IMR-90 (cell line): Measurements from ENCODE around the gene C11orf97. TPM values are rescaled to one million over a fixed set of nuclear protein-coding genes. Genes with fewer than 3 reads are reported as not detected.

ENCODE experiments used
- ATAC-seq: fragments of 200-7000 bp; cut with Tn5 transposase; 2 replicates; pipeline ENCODE4 v1.9.1; 2020; ENCODE audit warnings: low read depth, mild to moderate bottlenecking, moderate library complexity
- Bru-seq: library from RNA; stranded (reverse); fragments of 400-500 nt; gene quantifications from one replicate; lab custom pipeline; 2021; lab: Mats Ljungman, UMichigan
- BruChase-seq, 2 experiments: library from RNA; stranded (reverse); fragments of 400-500 nt; gene quantifications; one replicate each; lab custom pipeline; 2021; lab: Mats Ljungman, UMichigan
- BruUV-seq: library from RNA; stranded (reverse); fragments of 400-500 nt; replicated peaks from 2 replicates; lab custom pipeline; 2021; lab: Mats Ljungman, UMichigan
- CTCF ChIA-PET: fragments of 300-600 bp; formaldehyde crosslinking; extraction: SDS; loops from one replicate; lab custom pipeline; 2021; ENCODE audit warnings: antibody characterized with exemption; lab: Yijun Ruan, JAX
- POLR2A ChIA-PET: fragments of 300-600 bp; sonication (Branson Sonifier 250); formaldehyde crosslinking; loops from one replicate; lab custom pipeline; 2022; ENCODE audit warnings: antibody characterized with exemption; ENCODE audit not compliant: unreplicated experiment; lab: Charles Lee
- DNase-seq: peaks from one replicate; pipeline ENCODE4 v3.0.0; 2013
- H2AFZ ChIP-seq: replicated peaks from 2 replicates; pipeline ENCODE3; 2013; ENCODE audit warnings: low read length, mild to moderate bottlenecking; ENCODE audit not compliant: poor library complexity
- H2AK5ac ChIP-seq: 2 replicates; pipeline ENCODE4 v1.6.1; 2013; ENCODE audit warnings: low read depth, low read length, inconsistent platforms
- H2AK9ac ChIP-seq: replicated peaks from 2 replicates; pipeline ENCODE3; 2013; ENCODE audit warnings: mild to moderate bottlenecking, low read depth, low read length, moderate library complexity; ENCODE audit not compliant: poor library complexity
- H2BK120ac ChIP-seq: 2 replicates; pipeline ENCODE4 v1.6.1; 2013; ENCODE audit warnings: low read depth, low read length, inconsistent platforms
- H2BK15ac ChIP-seq: 3 replicates; pipeline ENCODE4 v1.6.1; 2013; ENCODE audit warnings: low read depth, low read length, inconsistent platforms
- H2BK20ac ChIP-seq: 2 replicates; pipeline ENCODE4 v1.6.1; 2013; ENCODE audit warnings: low read depth, mild to moderate bottlenecking, inconsistent platforms, low read length, moderate library complexity
- H2BK5ac ChIP-seq: 2 replicates; pipeline ENCODE4 v1.6.1; 2013; ENCODE audit warnings: mild to moderate bottlenecking, low read depth, low read length, inconsistent platforms; ENCODE audit not compliant: poor library complexity, severe bottlenecking
- H3K14ac ChIP-seq: replicated peaks from 2 replicates; pipeline ENCODE4 v1.6.1; 2013; ENCODE audit warnings: low read depth, low read length, inconsistent platforms
- H3K18ac ChIP-seq: 2 replicates; pipeline ENCODE4 v1.6.1; 2013; ENCODE audit warnings: low read depth, low read length, control low read depth
- H3K23ac ChIP-seq: 2 replicates; pipeline ENCODE4 v1.6.1; 2013; ENCODE audit warnings: low read depth, low read length, inconsistent platforms
- H3K27ac ChIP-seq: 2 replicates; pipeline ENCODE4 v1.5.1; 2013; ENCODE audit warnings: mild to moderate bottlenecking, control low read depth, low read length; ENCODE audit not compliant: insufficient read depth
- H3K27me3 ChIP-seq: 2 replicates; pipeline ENCODE4 v1.6.1; 2013; ENCODE audit warnings: low read length; ENCODE audit not compliant: control insufficient read depth, insufficient read depth
- H3K36me3 ChIP-seq: 2 replicates; pipeline ENCODE4 v1.6.1; 2013; ENCODE audit warnings: low read length, mixed read lengths; ENCODE audit not compliant: control insufficient read depth, insufficient read depth
- H3K4ac ChIP-seq: 2 replicates; pipeline ENCODE4 v1.6.1; 2013; ENCODE audit warnings: low read depth, low read length, inconsistent platforms
- H3K4me1 ChIP-seq: 2 replicates; pipeline ENCODE4 v1.6.1; 2013; ENCODE audit warnings: low read length, mixed read lengths; ENCODE audit not compliant: control insufficient read depth, insufficient read depth
- H3K4me2 ChIP-seq: 2 replicates; pipeline ENCODE4 v1.6.1; 2013; ENCODE audit warnings: low read depth, mild to moderate bottlenecking, control low read depth, low read length, moderate library complexity
- H3K4me3 ChIP-seq: 2 replicates; pipeline ENCODE4 v1.5.1; 2013; ENCODE audit warnings: low read depth, mild to moderate bottlenecking, control low read depth, low read length, moderate library complexity; ENCODE audit not compliant: insufficient read depth
- H3K56ac ChIP-seq: 2 replicates; pipeline ENCODE4 v1.6.1; 2013; ENCODE audit warnings: low read length, inconsistent platforms; ENCODE audit not compliant: insufficient read depth; ENCODE audit errors: extremely low read depth
- H3K79me1 ChIP-seq, 2 experiments: 2 replicates each; pipeline ENCODE4 v1.6.1; 2013; ENCODE audit warnings: low read length in 2 of 2, inconsistent platforms in 1 of 2, low read depth in 1 of 2
- H3K9ac ChIP-seq: 2 replicates; pipeline ENCODE4 v1.6.1; 2013; ENCODE audit warnings: low read depth, low read length, control low read depth
- H3K9me1 ChIP-seq: 2 replicates; pipeline ENCODE4 v1.6.1; 2013; ENCODE audit warnings: low read length, inconsistent platforms; ENCODE audit not compliant: insufficient read depth
- H3K9me3 ChIP-seq: 2 replicates; pipeline ENCODE4 v1.6.1; 2013; ENCODE audit warnings: low read length; ENCODE audit not compliant: control insufficient read depth, insufficient read depth
- H4K20me1 ChIP-seq: 2 replicates; pipeline ENCODE4 v1.6.1; 2013; ENCODE audit warnings: low read length, inconsistent platforms; ENCODE audit not compliant: insufficient read depth
- H4K5ac ChIP-seq: 2 replicates; pipeline ENCODE4 v1.6.1; 2013; ENCODE audit warnings: mild to moderate bottlenecking, low read depth, low read length, control low read depth
- H4K8ac ChIP-seq, 2 experiments: 2 replicates each; pipeline ENCODE4 v1.6.1; 2013; ENCODE audit warnings: low read depth in 2 of 2, low read length in 2 of 2, control low read depth in 1 of 2, inconsistent platforms in 1 of 2
- H4K91ac ChIP-seq: 2 replicates; pipeline ENCODE4 v1.6.1; 2013; ENCODE audit warnings: low read depth, low read length, inconsistent platforms; ENCODE audit not compliant: insufficient read depth
- FOS ChIP-seq: fragments of 150-350 bp; IDR thresholded peaks from 2 replicates; pipeline ENCODE4 v1.6.1; 2016; ENCODE audit warnings: low read depth, low read length
- MXI1 ChIP-seq: IDR thresholded peaks from 2 replicates; pipeline ENCODE4 v1.6.1; 2012; ENCODE audit warnings: low read depth, mild to moderate bottlenecking, low read length, moderate library complexity, borderline replicate concordance
- RCOR1 ChIP-seq: IDR thresholded peaks from 2 replicates; pipeline ENCODE4 v1.6.1; 2012; ENCODE audit warnings: mild to moderate bottlenecking, low read length, improper control_type of control experiment; ENCODE audit not compliant: insufficient replicate concordance
- SMC3 ChIP-seq: fragments of 150-350 bp; IDR thresholded peaks from 2 replicates; pipeline ENCODE4 v1.6.1; 2016; ENCODE audit warnings: low read depth, mild to moderate bottlenecking, antibody characterized with exemption, low read length, moderate library complexity
- WGBS, 2 experiments: methylation state at CpG; one replicate each; pipeline versions ENCODE4 v1.1.5 to v1.1.7; 2013; ENCODE audit warnings: missing lambda C conversion rate in 2 of 2; ENCODE audit not compliant: insufficient read length in 1 of 2; ENCODE audit errors: extremely low coverage in 2 of 2; 5-methylcytosine and 5-hydroxymethylcytosine counted together
- dilution Hi-C: fragments of 300-500 bp; cut with HindIII; formaldehyde crosslinking; loops from one replicate; pipeline ENCODE4 v1.14.3; 2018; ENCODE audit warnings: low sequenced_read_pairs; ENCODE audit not compliant: unreplicated experiment
- in situ Hi-C: fragments of 300-500 bp; cut with MboI; formaldehyde crosslinking; loops from 3 replicates; pipeline ENCODE4 v1.14.3; 2019; ENCODE audit warnings: low sequenced_read_pairs, inconsistent platforms, mixed read lengths
- intact Hi-C: fragments of 100-400 bp; cut with micrococcal nuclease; formaldehyde crosslinking; loops from 2 replicates; pipeline ENCODE4 v1.10.0; 2022
- long read RNA-seq: library from polyadenylated mRNA; unstranded; transcript quantifications from one replicate; pipeline ENCODE4 v2.0.0, GENCODE V29; 2021; ENCODE audit not compliant: unreplicated experiment
- polyA plus RNA-seq, 3 experiments: library from polyadenylated mRNA; depleted of rRNA; stranded (reverse); fragments of >200 nt; gene quantifications; 2 replicates each; pipeline ENCODE4 v1.2.3, GENCODE V29; 2012; ENCODE audit warnings: low replicate concordance in 1 of 3
- total RNA-seq: library from RNA; depleted of rRNA; stranded (reverse); fragments of >200 nt; gene quantifications from 2 replicates; pipeline ENCODE4 v1.2.3, GENCODE V29; 2012; rRNA removed

C11orf97 gene, protein sequence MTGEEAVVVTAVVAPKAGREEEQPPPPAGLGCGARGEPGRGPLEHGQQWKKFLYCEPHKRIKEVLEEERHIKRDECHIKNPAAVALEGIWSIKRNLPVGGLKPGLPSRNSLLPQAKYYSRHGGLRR
- total RNA-seq (not detected in 2 replicates), polyA plus RNA-seq (2012; rRNA removed) (not detected in 2 replicates), Bru-seq, nascent RNA (not detected), BruChase-seq, experiment 1, labeled RNA remaining after a 6-hour chase (not detected), BruChase-seq, experiment 2, labeled RNA remaining after a 2-hour chase (not detected)
- polyA plus RNA-seq (2012; cell fraction: cytosol; rRNA removed), result not detected in 2 replicates
- not detected in 2 replicates for polyA plus RNA-seq (2012; cell fraction: nucleus; rRNA removed; ENCODE audit: low replicate concordance)
- long read RNA-seq, result 0 reads

DNA sequence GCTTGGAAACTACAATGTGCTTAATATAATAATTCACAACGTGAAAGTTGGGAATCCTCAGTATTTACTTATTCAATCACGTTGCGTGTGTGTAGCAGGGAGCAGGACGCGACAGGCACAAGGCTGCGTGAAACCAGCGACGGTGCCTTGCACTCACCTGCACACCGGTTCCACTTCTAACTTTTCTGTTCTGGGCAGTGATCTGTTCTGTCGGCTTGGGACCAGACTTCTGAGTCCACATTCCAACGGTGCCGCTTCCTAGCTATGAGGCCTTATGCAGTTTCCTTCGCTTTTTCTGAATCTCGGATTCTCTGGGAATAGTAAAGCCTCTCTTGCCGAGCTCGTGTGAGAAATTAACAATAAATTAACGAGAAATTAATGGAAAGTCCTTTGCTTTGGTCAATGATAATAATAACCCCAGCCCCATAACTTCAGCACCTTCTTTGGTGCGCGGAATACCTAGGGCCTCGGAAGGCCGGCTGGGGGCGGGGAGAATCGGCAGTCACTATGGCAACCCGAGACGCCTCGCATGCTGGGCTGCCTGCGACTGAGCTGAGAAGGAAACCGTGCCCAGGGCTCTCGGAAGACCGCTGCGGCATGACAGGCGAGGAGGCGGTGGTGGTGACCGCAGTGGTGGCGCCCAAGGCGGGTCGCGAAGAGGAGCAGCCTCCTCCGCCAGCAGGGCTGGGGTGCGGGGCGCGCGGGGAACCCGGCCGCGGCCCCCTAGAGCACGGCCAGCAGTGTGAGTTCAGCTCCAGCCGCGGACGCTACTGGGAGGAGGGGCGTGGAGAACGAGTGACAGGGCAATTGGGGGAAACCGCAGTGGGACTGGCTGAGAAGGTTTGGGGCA, at the start of gene C11orf97:
TSS of gene C11orf97 (plus strand) at position 530 of the 850 bp plus-strand sequence. CDS start at position 598, 68 bp downstream.
- no peak within 1 kb of the TSS for H2BK5ac ChIP-seq
- H3K79me1 ChIP-seq, result no peaks in the 10 kb centered on the region
- no peak within 1 kb of the TSS for H3K4ac ChIP-seq
- H4K91ac ChIP-seq, result no peak within 1 kb of the TSS
- peak within 1 kb of the TSS; percentile 67 for H3K4me3 ChIP-seq
- TF ChIP-seq MXI1 (peak; percentile 76; the same call in 1 of the 2 replicates), RCOR1 (no peak), FOS (no peak), SMC3 (no peak)
- no peak within 1 kb of the TSS for H2BK120ac ChIP-seq
- intact Hi-C loops, result no loop called here
- dilution Hi-C loops, result no loop called here
- H4K5ac ChIP-seq, result no peak within 1 kb of the TSS
- no peak within 1 kb of the TSS for H3K23ac ChIP-seq
- no peak within 1 kb of the TSS for H2BK15ac ChIP-seq
- H3K18ac ChIP-seq, result no peak within 1 kb of the TSS
- no peaks in the 10 kb centered on the region for H4K20me1 ChIP-seq
- 25% methylated on average over 26 of the region's 53 CpGs; no CpG with 5 or more reads in 1 of the 2 experiments for WGBS, 2 experiments
- H2AK9ac ChIP-seq, result no peak within 1 kb of the TSS
- peak; percentile 94 for ATAC-seq
- no peaks in the 10 kb centered on the region for H3K9me1 ChIP-seq
- H2AK5ac ChIP-seq, result no peak within 1 kb of the TSS
- H3K4me2 ChIP-seq, result peak within 1 kb of the TSS; percentile 95
- CTCF ChIA-PET, result interaction anchor here (0.7 to 1.1 kb wide), 4 partner anchors 8 to 617 kb away, joined by 3 to 6 read pairs (median 4); no protein-coding TSS in a partner anchor
- no peaks in the 10 kb centered on the region for H3K9me3 ChIP-seq
- no peaks in the 10 kb centered on the region for H3K36me3 ChIP-seq
- no peak within 1 kb of the TSS for H4K8ac ChIP-seq
- no peak within 1 kb of the TSS for H3K56ac ChIP-seq
- in situ Hi-C loops, result no loop called here
- H3K27me3 ChIP-seq, result peaks cover 8% of the 10 kb centered on the region
- H3K27ac ChIP-seq, result no peak within 1 kb of the TSS
- BruUV-seq, result no TSS peak
- H3K14ac ChIP-seq, result no peak within 1 kb of the TSS
- H3K4me1 ChIP-seq, result peaks cover 2% of the 10 kb centered on the region; the same call in 1 of the 2 replicates
- POLR2A ChIA-PET, result interaction anchor here (0.6 kb wide), 1 partner anchor 32 kb away, joined by 7 read pairs; no protein-coding TSS in a partner anchor
- DNase-seq, result peak; percentile 30
- no peak within 1 kb of the TSS for H2BK20ac ChIP-seq
- H2AFZ ChIP-seq, result peak within 1 kb of the TSS; percentile 93
- H3K9ac ChIP-seq, result no peak within 1 kb of the TSS
